ENCODE measurements around the gene CXXC5. TPM values are rescaled to one million over a fixed set of nuclear protein-coding genes. Genes with fewer than 3 reads are reported as not detected.
A peak's percentile ranks its signal among the peaks of the same experiment; 100 is the strongest.

The CXXC5 gene
- total RNA-seq, 8 experiments from 2014 or later, result 14.2 to 140 (median 95.8) TPM

DNA sequence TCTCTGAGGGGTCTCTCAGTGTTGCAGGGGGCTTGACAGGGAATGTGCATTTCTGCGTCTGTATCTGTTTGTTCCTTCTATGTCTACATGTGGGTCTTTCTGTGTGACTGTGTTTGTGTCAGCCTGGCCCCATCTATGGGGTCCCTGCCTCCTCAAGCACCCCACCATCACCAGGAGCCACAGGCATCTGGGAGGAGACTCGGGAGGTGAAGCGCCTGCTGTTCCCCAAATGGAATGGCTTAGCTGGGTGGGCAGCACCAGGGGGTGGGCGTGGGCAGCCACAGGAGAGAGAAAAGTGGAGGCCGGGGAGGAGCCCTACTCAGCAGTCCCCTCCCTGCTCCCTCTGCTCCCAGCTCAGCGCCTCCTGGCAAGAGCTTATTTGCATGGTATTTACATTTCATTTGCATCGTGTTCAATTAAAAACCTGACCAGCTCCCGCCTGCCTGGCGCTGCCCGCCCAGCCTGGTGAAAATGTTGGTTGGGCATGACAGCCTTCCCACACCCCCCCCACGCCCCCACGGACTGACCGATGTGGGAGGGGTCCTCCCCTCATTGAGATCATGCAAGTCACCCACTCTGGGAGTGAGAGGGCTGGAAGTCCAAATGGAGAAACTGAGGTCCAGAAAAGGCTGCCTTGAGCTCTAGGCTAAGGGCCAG, 50.5 kb downstream of the CXXC5 start:
- 33% methylated on average over 3 of the region's 13 CpGs; no CpG with 5 or more reads in 9 of the 10 experiments for WGBS, 10 experiments
- Histone ChIP-seq H3K27ac (peak overlapping the region; percentile 87 to 94), H3K4me1 (replicated peaks in 1 of 2) (peaks cover 47 to 51% of the 10 kb centered on the region in 2 donors), H3K4me3 (no peak overlapping the region)
- ATAC-seq (replicated peaks in 6 of 8), result peak in 6 of 8 experiments; percentile 4 to 89 (median 34)
- in situ Hi-C loops (cut with MboI; ENCODE audit: low pct_unique_long_range_greater_than_20kb in 2 of 9, low sequenced_read_pairs in 9 of 9, unreplicated experiment in 9 of 9), result no loop called here

DNA sequence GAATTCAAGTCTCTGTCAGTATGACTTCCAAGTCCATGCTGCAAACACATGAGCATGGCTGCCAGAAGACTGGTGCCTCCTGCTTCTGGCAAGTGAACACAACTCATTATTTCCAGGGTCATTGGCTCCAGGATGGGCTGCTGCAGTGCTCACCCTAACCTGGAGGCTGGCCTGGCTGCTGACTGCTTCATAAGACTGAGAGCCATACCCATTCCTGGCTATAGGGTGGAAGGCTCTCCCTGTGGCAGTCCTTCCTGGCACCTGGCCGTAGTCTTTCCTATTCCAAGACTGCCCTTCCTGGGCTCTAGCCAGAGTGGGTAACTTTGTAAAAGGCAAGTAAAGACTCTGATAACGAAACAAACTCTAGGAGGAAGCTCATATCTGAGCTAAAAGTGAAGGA, 51.2 kb downstream of the CXXC5 start:
- 100% methylated on average over 1 to 2 of the region's 2 CpGs; no CpG with 5 or more reads in 2 of the 10 experiments for WGBS, 10 experiments
- ATAC-seq (replicated peaks in 6 of 8), result no peak
- H3K4me1 ChIP-seq (replicated peaks in 1 of 2), result peaks cover 40 to 43% of the 10 kb centered on the region in 2 donors
- no peak overlapping the region for H3K4me3 ChIP-seq
- in situ Hi-C loops (cut with MboI; ENCODE audit: low pct_unique_long_range_greater_than_20kb in 2 of 9, low sequenced_read_pairs in 9 of 9, unreplicated experiment in 9 of 9), result no loop called here
- no peak overlapping the region for H3K27ac ChIP-seq

DNA sequence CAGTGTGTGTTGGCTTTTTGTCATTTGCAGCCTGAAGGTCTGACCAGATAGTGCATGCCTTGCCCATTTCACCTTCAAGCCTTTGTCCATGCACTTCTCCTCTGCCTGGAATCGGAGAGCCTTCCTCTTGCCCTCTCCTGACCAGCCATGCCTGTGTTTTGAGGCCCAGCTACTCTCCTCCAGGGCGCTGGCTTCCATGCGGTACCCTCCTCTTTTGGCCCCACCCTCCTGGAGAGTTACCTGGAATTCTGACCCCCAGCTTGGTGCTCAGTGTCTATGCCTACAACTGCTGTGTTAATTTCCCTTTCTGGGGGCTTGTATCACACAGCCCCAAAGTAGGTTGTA, 52.5 kb downstream of the CXXC5 start:
- Histone ChIP-seq H3K4me3 (no peak overlapping the region), H3K4me1 (replicated peaks in 1 of 2) (peaks cover 43 to 44% of the 10 kb centered on the region in 2 donors), H3K27ac (no peak overlapping the region)
- no peak for ATAC-seq (replicated peaks in 6 of 8)
- in situ Hi-C loops (cut with MboI; ENCODE audit: low pct_unique_long_range_greater_than_20kb in 2 of 9, low sequenced_read_pairs in 9 of 9, unreplicated experiment in 9 of 9), result no loop called here
- WGBS, 10 experiments, result 80 to 100% (median 91%) methylated on average over 1 to 3 of the region's 3 CpGs; no CpG with 5 or more reads in 5 of the 10 experiments

DNA sequence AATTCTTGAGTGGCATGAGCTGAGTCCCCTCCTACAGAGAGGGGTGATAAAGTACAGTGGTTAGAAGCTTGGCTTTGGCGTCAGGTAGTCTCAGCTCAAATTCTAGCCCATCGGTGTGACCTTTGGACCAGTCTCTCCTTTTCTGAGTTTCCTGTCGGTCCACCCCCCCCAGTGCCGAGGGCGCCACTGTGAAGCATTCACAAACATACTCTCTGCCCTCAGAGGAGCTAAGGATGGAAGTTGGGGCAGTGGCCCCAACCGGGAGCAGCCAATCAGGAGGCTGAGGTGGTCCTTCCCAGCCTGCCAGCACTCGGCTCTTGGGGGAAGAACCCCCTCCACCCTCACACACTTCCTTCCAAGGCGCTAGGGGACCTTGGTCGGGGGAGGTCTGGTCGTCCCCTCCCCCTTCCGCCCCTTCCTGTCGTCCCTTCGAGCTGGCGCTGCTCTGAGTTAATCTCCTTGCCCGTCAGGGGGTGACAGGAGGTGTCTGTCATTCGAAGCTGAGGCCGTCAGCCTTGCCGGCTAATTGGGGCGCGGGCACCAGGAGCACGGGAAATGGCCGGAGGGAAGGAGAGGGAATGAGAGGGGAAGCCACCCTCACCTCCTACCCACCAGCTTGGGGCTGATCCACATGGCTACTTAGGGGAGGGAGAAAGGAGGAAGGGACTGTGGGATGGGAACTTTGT, 53.0 kb downstream of the CXXC5 start:
- Histone ChIP-seq H3K4me3 (no peak overlapping the region), H3K4me1 (replicated peaks in 1 of 2) (peaks cover 45 to 46% of the 10 kb centered on the region in 2 donors), H3K27ac (no peak overlapping the region)
- 0 to 83% (median 52%) methylated on average over 1 to 7 of the region's 22 CpGs; no CpG with 5 or more reads in 4 of the 10 experiments for WGBS, 10 experiments
- in situ Hi-C loops (cut with MboI; ENCODE audit: low pct_unique_long_range_greater_than_20kb in 2 of 9, low sequenced_read_pairs in 9 of 9, unreplicated experiment in 9 of 9), result no loop called here
- ATAC-seq (replicated peaks in 6 of 8), result no peak

DNA sequence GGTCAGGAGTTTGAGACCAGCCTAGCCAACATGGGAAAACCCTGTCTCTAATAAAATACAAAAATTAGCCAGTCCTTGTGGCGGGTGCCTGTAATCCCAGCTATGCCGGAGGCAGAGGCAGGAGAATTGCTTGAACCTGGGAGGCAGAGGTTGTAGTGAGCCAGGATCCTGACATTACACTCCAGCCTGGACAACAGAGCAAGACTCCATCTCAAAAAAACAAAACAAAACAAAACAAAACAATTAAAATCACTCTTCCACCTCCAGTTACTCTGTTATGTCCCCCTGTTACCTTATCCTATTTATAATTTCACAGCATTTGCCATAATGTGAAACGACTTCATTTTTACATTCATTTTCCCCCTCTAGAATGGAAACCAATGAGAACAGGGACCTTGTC, 54.4 kb downstream of the CXXC5 start:
- Histone ChIP-seq H3K4me1 (replicated peaks in 1 of 2) (peaks cover 41 to 42% of the 10 kb centered on the region in 2 donors), H3K27ac (no peak overlapping the region), H3K4me3 (no peak overlapping the region)
- no peak for ATAC-seq (replicated peaks in 6 of 8)
- 0 to 100% (median 97%) methylated on average over 1 to 3 of the region's 3 CpGs; no CpG with 5 or more reads in 4 of the 10 experiments for WGBS, 10 experiments
- in situ Hi-C loops (cut with MboI; ENCODE audit: low pct_unique_long_range_greater_than_20kb in 2 of 9, low sequenced_read_pairs in 9 of 9, unreplicated experiment in 9 of 9), result no loop called here

GRCh38 chr5:139704748-139705147, 56.6 kb downstream of the CXXC5 start:
- no peak overlapping the region for H3K4me3 ChIP-seq
- peaks cover 45 to 47% of the 10 kb centered on the region in 2 donors for H3K4me1 ChIP-seq (replicated peaks in 1 of 2)
- in situ Hi-C loops (cut with MboI; ENCODE audit: low pct_unique_long_range_greater_than_20kb in 2 of 9, low sequenced_read_pairs in 9 of 9, unreplicated experiment in 9 of 9), result no loop called here
- no peak for ATAC-seq (replicated peaks in 6 of 8)
- WGBS, 10 experiments, result 0 to 100% (median 80%) methylated on average over 1 to 4 of the region's 4 CpGs; no CpG with 5 or more reads in 3 of the 10 experiments
- H3K27ac ChIP-seq, result no peak overlapping the region

- in situ Hi-C loops (cut with MboI; ENCODE audit: low pct_unique_long_range_greater_than_20kb in 2 of 9, low sequenced_read_pairs in 9 of 9, unreplicated experiment in 9 of 9), result no loop called here
- H3K27ac ChIP-seq, result peak overlapping the region in 1 of 2 donors; percentile 54
- H3K4me1 ChIP-seq (replicated peaks in 1 of 2), result peaks cover 50 to 51% of the 10 kb centered on the region in 2 donors
- no peak for ATAC-seq (replicated peaks in 6 of 8)
- no peak overlapping the region for H3K4me3 ChIP-seq
- WGBS, 10 experiments, result 50 to 100% (median 100%) methylated on average over 1 to 2 of the region's 3 CpGs; no CpG with 5 or more reads in 5 of the 10 experiments
These were observed 57.0 kb downstream of the CXXC5 start for GRCh38 chr5:139705191-139705590.

DNA sequence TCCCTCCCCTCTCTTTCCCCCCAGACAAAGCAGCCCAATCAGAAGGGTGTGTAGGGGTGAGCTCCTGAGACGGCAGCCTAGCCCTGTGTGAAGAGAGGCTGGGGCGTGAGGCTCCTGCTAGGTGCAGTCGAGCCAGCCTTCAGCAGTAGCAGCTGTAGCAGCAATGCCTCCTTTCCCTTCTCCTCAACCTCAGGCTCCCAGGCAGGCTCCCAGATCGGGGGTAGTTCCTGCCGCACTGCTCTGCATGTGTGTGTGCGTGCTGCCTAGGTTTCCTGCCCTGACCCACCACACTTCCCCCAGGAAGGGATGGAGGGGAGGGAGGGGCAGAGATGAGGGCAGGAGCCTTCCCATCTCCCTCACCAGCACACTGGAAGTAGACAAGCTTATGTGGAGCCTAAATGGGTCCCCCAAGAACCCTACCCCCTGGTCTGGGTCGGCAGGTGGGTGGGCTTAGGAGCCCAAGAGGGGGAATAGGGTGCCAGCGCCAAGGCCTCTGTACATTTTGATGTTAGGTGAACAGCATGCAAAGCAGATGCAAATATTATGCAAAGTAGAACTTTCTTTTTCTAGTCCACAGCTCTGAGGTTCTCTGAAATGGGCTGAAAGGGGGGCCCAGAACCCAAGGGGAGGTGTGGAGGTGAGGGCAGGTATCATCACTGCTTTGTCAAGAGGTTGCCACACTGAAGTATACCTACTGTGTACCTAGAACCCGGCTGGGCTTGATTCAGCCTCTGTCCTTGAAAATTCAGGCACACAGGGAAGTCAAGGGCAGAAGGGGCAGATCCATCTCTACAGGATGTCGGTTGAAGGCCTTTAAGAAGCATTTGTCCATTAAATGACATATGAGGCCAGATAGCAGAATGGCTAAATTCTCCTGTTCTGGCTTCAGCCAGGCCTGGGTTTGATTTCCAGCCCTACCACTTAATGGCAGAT, 57.8 kb downstream of the CXXC5 start:
- ATAC-seq (replicated peaks in 6 of 8), result no peak
- Histone ChIP-seq H3K27ac (peak overlapping the region; percentile 39 to 54), H3K4me1 (replicated peaks in 1 of 2) (peaks cover 54 to 57% of the 10 kb centered on the region in 2 donors), H3K4me3 (no peak overlapping the region)
- in situ Hi-C loops (cut with MboI; ENCODE audit: low pct_unique_long_range_greater_than_20kb in 2 of 9, low sequenced_read_pairs in 9 of 9, unreplicated experiment in 9 of 9), result no loop called here
- 18 to 74% (median 55%) methylated on average over 1 to 5 of the region's 10 CpGs; no CpG with 5 or more reads in 2 of the 10 experiments for WGBS, 10 experiments

GRCh38 chr5:139707445-139708003, 59.4 kb downstream of the CXXC5 start:
- Histone ChIP-seq H3K4me3 (no peak overlapping the region), H3K4me1 (replicated peaks in 1 of 2) (peaks cover 59 to 62% of the 10 kb centered on the region in 2 donors), H3K27ac (peak overlapping the region in 1 of 2 donors; percentile 14)
- 0 to 86% (median 60%) methylated on average over 1 to 5 of the region's 5 CpGs; no CpG with 5 or more reads in 3 of the 10 experiments for WGBS, 10 experiments
- no peak for ATAC-seq (replicated peaks in 6 of 8)
- in situ Hi-C loops (cut with MboI; ENCODE audit: low pct_unique_long_range_greater_than_20kb in 2 of 9, low sequenced_read_pairs in 9 of 9, unreplicated experiment in 9 of 9), result no loop called here

- in situ Hi-C loops (cut with MboI; ENCODE audit: low pct_unique_long_range_greater_than_20kb in 2 of 9, low sequenced_read_pairs in 9 of 9, unreplicated experiment in 9 of 9), result no loop called here
- WGBS, 10 experiments, result 25 to 95% (median 65%) methylated on average over 2 to 3 of the region's 4 CpGs; no CpG with 5 or more reads in 6 of the 10 experiments
- Histone ChIP-seq H3K27ac (peak overlapping the region; percentile 87 to 94), H3K4me3 (no peak overlapping the region), H3K4me1 (replicated peaks in 1 of 2) (peaks cover 59 to 66% of the 10 kb centered on the region in 2 donors)
- peak in 1 of 8 experiments; percentile 8 for ATAC-seq (replicated peaks in 6 of 8)
These were observed 60.3 kb downstream of the CXXC5 start for GRCh38 chr5:139708434-139708861.

GRCh38 chr5:139708877-139709581, 60.9 kb downstream of the CXXC5 start:
- H3K27ac ChIP-seq, result peak overlapping the region; percentile 87 to 94
- peak overlapping the region in 2 of 5 donors; percentile 9 to 16 for H3K4me3 ChIP-seq
- 0 to 71% (median 8%) methylated on average over 2 to 6 of the region's 44 CpGs; no CpG with 5 or more reads in 7 of the 10 experiments for WGBS, 10 experiments
- in situ Hi-C loops (cut with MboI; ENCODE audit: low pct_unique_long_range_greater_than_20kb in 2 of 9, low sequenced_read_pairs in 9 of 9, unreplicated experiment in 9 of 9), result no loop called here
- peak; percentile 39 to 66 (median 58) for ATAC-seq (replicated peaks in 6 of 8)
- peaks cover 59 to 66% of the 10 kb centered on the region in 2 donors for H3K4me1 ChIP-seq (replicated peaks in 1 of 2)

Measured in motor neuron (in vitro differentiated cells).